Mesenchymal stem cell (in vitro differentiated cells and primary cell): ENCODE results near the gene MRPL1.
"Not testable (repeated sequence)": the region's sequence is repeated elsewhere in the genome, so short reads cannot be mapped to it uniquely, and the experiment has no call there.

Experiments used
- DNase-seq: peaks from one replicate; pipeline ENCODE4 v3.0.0-alpha.2; 2013
- H2AFZ ChIP-seq: one replicate; pipeline ENCODE4 v1.6.1; 2013; ENCODE audit warnings: low read depth, mild to moderate bottlenecking, control low read depth, inconsistent platforms, low read length, moderate library complexity
- H2AK5ac ChIP-seq: 2 replicates; pipeline ENCODE4 v1.6.1; 2013; ENCODE audit warnings: low read length, moderate library complexity, mild to moderate bottlenecking, inconsistent platforms; ENCODE audit not compliant: severe bottlenecking
- H2BK120ac ChIP-seq: one replicate; pipeline ENCODE4 v1.6.1; 2013; ENCODE audit warnings: low read depth, mild to moderate bottlenecking, inconsistent platforms, low read length, moderate library complexity
- H2BK12ac ChIP-seq, 2 experiments: one replicate each; pipeline ENCODE4 v1.6.1; 2013; ENCODE audit warnings: inconsistent platforms in 2 of 2, low read length in 2 of 2, mild to moderate bottlenecking in 2 of 2, moderate library complexity in 2 of 2, control low read depth in 1 of 2
- H2BK15ac ChIP-seq: one replicate; pipeline ENCODE4 v1.6.1; 2013; ENCODE audit warnings: mild to moderate bottlenecking, low read depth, inconsistent platforms; ENCODE audit not compliant: poor library complexity, severe bottlenecking
- H2BK5ac ChIP-seq: 2 replicates; pipeline ENCODE4 v1.6.1; 2013; ENCODE audit warnings: low read depth, mild to moderate bottlenecking, low read length, control low read depth, inconsistent platforms; ENCODE audit not compliant: poor library complexity, severe bottlenecking
- H3K14ac ChIP-seq, 2 experiments: one replicate each; pipeline ENCODE4 v1.6.1; 2013; ENCODE audit warnings: inconsistent platforms in 2 of 2, low read length in 2 of 2, control low read depth in 1 of 2, mild to moderate bottlenecking in 1 of 2, moderate library complexity in 1 of 2
- H3K18ac ChIP-seq, 2 experiments: one replicate each; pipeline ENCODE4 v1.6.1; 2013; ENCODE audit warnings: inconsistent platforms in 2 of 2, low read length in 2 of 2, control low read depth in 1 of 2, low read depth in 1 of 2, mild to moderate bottlenecking in 1 of 2
- H3K23ac ChIP-seq, 2 experiments: one replicate each; pipeline ENCODE4 v1.6.1; 2013; ENCODE audit warnings: inconsistent platforms in 2 of 2, low read length in 2 of 2, mild to moderate bottlenecking in 2 of 2, moderate library complexity in 2 of 2, control low read depth in 1 of 2
- H3K27ac ChIP-seq: 2 replicates; pipeline ENCODE4 v1.5.1; 2013; ENCODE audit warnings: mild to moderate bottlenecking, moderate library complexity, low read length, control low read depth, inconsistent platforms; ENCODE audit not compliant: poor library complexity, severe bottlenecking
- H3K27me3 ChIP-seq, 2 experiments: 2 replicates each; pipeline versions ENCODE4 v1.6.1 to v1.7.0; 2013; ENCODE audit warnings: low read length in 2 of 2, mild to moderate bottlenecking in 2 of 2, moderate library complexity in 2 of 2, control low read depth in 1 of 2, inconsistent platforms in 1 of 2; ENCODE audit not compliant: control insufficient read depth in 1 of 2, insufficient read depth in 1 of 2
- H3K36me3 ChIP-seq, 2 experiments: 2 replicates each; pipeline versions ENCODE4 v1.6.1 to v1.7.0; 2013; ENCODE audit warnings: low read length in 2 of 2, control low read depth in 1 of 2, inconsistent platforms in 1 of 2, low read depth in 1 of 2, mild to moderate bottlenecking in 1 of 2; ENCODE audit not compliant: insufficient read depth in 2 of 2, control insufficient read depth in 1 of 2
- H3K4ac ChIP-seq, 2 experiments: one replicate each; pipeline ENCODE4 v1.6.1; 2013; ENCODE audit warnings: inconsistent platforms in 2 of 2, low read length in 2 of 2, mild to moderate bottlenecking in 2 of 2, moderate library complexity in 2 of 2, control low read depth in 1 of 2, low read depth in 1 of 2
- H3K4me1 ChIP-seq: 2 replicates; pipeline ENCODE4 v1.6.1; 2013; ENCODE audit warnings: low read depth, low read length, control low read depth; ENCODE audit not compliant: control insufficient read depth, insufficient read depth
- H3K4me2 ChIP-seq: 2 replicates; pipeline ENCODE4 v1.6.1; 2013; ENCODE audit warnings: low read length, mild to moderate bottlenecking, inconsistent platforms; ENCODE audit not compliant: poor library complexity, severe bottlenecking
- H3K4me3 ChIP-seq, 2 experiments: 2 replicates each; pipeline versions ENCODE4 v1.5.1 to v1.7.0; 2013; ENCODE audit warnings: low read length in 2 of 2, mild to moderate bottlenecking in 2 of 2, control low read depth in 1 of 2, low read depth in 1 of 2; ENCODE audit not compliant: insufficient read depth in 1 of 2
- H3K79me1 ChIP-seq: replicated peaks from 2 replicates; pipeline ENCODE4 v1.6.1; 2013; ENCODE audit warnings: mild to moderate bottlenecking, control low read depth, low read length, inconsistent platforms; ENCODE audit not compliant: poor library complexity, severe bottlenecking
- H3K9ac ChIP-seq: 2 replicates; pipeline ENCODE4 v1.7.0; 2013; ENCODE audit warnings: mild to moderate bottlenecking, low read length, moderate library complexity
- H3K9me3 ChIP-seq: 2 replicates; pipeline ENCODE4 v1.7.0; 2013; ENCODE audit warnings: mild to moderate bottlenecking, low read length; ENCODE audit not compliant: control insufficient read depth
- H4K8ac ChIP-seq: one replicate; pipeline ENCODE4 v1.6.1; 2013; ENCODE audit warnings: inconsistent platforms, mild to moderate bottlenecking, low read length, moderate library complexity
- H4K91ac ChIP-seq: one replicate; pipeline ENCODE4 v1.6.1; 2013; ENCODE audit warnings: mild to moderate bottlenecking, low read length, inconsistent platforms
- WGBS: methylation state at CpG from one replicate; pipeline ENCODE4 v1.1.7; 2013; ENCODE audit warnings: mixed read lengths; 5-methylcytosine and 5-hydroxymethylcytosine counted together

MRPL1 gene

GRCh38 chr4:77945929-77946328, 83.3 kb downstream of the MRPL1 start:
- H3K4me3 ChIP-seq, H2BK12ac ChIP-seq, H3K27me3 ChIP-seq, H3K23ac ChIP-seq, H3K14ac ChIP-seq, H2AK5ac ChIP-seq, H2BK5ac ChIP-seq, H3K9ac ChIP-seq, H2AFZ ChIP-seq, H3K27ac ChIP-seq, H4K8ac ChIP-seq, DNase-seq, H3K4me2 ChIP-seq, H3K9me3 ChIP-seq, H2BK15ac ChIP-seq, H2BK120ac ChIP-seq, H3K18ac ChIP-seq, H3K4ac ChIP-seq, H4K91ac ChIP-seq, H3K4me1 ChIP-seq: not testable (repeated sequence)
- 95% methylated on average over 10 of the region's 10 CpGs for WGBS
- Histone ChIP-seq H3K36me3 (peaks cover 0 to 20% of the 10 kb centered on the region in 2 experiments), H3K79me1 (peaks cover 10% of the 10 kb centered on the region)

GRCh38 chr4:77950203-77950602, 87.6 kb downstream of the MRPL1 start:
- H3K9ac ChIP-seq: no peak overlapping the region
- H3K4me1 ChIP-seq: no peaks in the 10 kb centered on the region
- H3K4me2 ChIP-seq: no peak overlapping the region
- H2BK15ac ChIP-seq: no peak overlapping the region
- H3K36me3 ChIP-seq: peaks cover 2 to 39% of the 10 kb centered on the region in 2 experiments
- H2BK5ac ChIP-seq: no peak overlapping the region
- no peak overlapping the region for H3K27ac ChIP-seq
- no peak overlapping the region for H3K18ac ChIP-seq
- no peak overlapping the region for H2AK5ac ChIP-seq
- no peak overlapping the region for H3K14ac ChIP-seq
- no peak overlapping the region for H3K4ac ChIP-seq
- H3K79me1 ChIP-seq: no peaks in the 10 kb centered on the region
- H3K9me3 ChIP-seq: peaks cover 7% of the 10 kb centered on the region
- no peak overlapping the region for H3K4me3 ChIP-seq
- no peak for DNase-seq
- H2AFZ ChIP-seq: no peak overlapping the region
- no peak overlapping the region for H3K23ac ChIP-seq
- no peaks in the 10 kb centered on the region for H3K27me3 ChIP-seq
- H4K91ac ChIP-seq: no peak overlapping the region
- WGBS: 100% methylated on average over 1 of the region's 1 CpG
- H4K8ac ChIP-seq: no peak overlapping the region
- H2BK12ac ChIP-seq: no peak overlapping the region
- H2BK120ac ChIP-seq: no peak overlapping the region

GRCh38 chr4:77952457-77952856, 89.8 kb downstream of the MRPL1 start:
- H3K27me3 ChIP-seq: no peaks in the 10 kb centered on the region
- no peak overlapping the region for H2BK15ac ChIP-seq
- H2AFZ ChIP-seq: no peak overlapping the region
- H3K4ac ChIP-seq: no peak overlapping the region
- H3K9me3 ChIP-seq: no peaks in the 10 kb centered on the region
- H3K4me2 ChIP-seq: no peak overlapping the region
- no peak overlapping the region for H3K4me3 ChIP-seq
- DNase-seq: no peak
- H2AK5ac ChIP-seq: no peak overlapping the region
- no peaks in the 10 kb centered on the region for H3K79me1 ChIP-seq
- H2BK12ac ChIP-seq: no peak overlapping the region
- H3K9ac ChIP-seq: no peak overlapping the region
- peaks cover 2 to 36% of the 10 kb centered on the region in 2 experiments for H3K36me3 ChIP-seq
- no peak overlapping the region for H4K91ac ChIP-seq
- H2BK5ac ChIP-seq: no peak overlapping the region
- 74% methylated on average over 5 of the region's 5 CpGs for WGBS
- no peak overlapping the region for H3K23ac ChIP-seq
- H3K14ac ChIP-seq: no peak overlapping the region
- H3K27ac ChIP-seq: no peak overlapping the region
- no peaks in the 10 kb centered on the region for H3K4me1 ChIP-seq
- H3K18ac ChIP-seq: no peak overlapping the region
- no peak overlapping the region for H2BK120ac ChIP-seq
- H4K8ac ChIP-seq: no peak overlapping the region

- Histone ChIP-seq H3K9ac (no peak overlapping the region), H3K36me3 (peaks cover 2 to 36% of the 10 kb centered on the region in 2 experiments)
Observed at GRCh38 chr4:77954690-77955089, 92.1 kb downstream of the MRPL1 start.

More at GRCh38 chr4:77954690-77955089, 92.1 kb downstream of the MRPL1 start:
- H3K27ac ChIP-seq: no peak overlapping the region
- no peak overlapping the region for H2BK15ac ChIP-seq
- no peak overlapping the region for H2AK5ac ChIP-seq
- H3K4me3 ChIP-seq: no peak overlapping the region
- DNase-seq: no peak
- H3K9me3 ChIP-seq: no peaks in the 10 kb centered on the region
- H3K4ac ChIP-seq: no peak overlapping the region
- no peak overlapping the region for H2BK12ac ChIP-seq
- H3K79me1 ChIP-seq: no peaks in the 10 kb centered on the region
- H4K91ac ChIP-seq: no peak overlapping the region
- 93% methylated on average over 3 of the region's 3 CpGs for WGBS
- H3K14ac ChIP-seq: no peak overlapping the region
- no peak overlapping the region for H2BK5ac ChIP-seq
- no peak overlapping the region for H4K8ac ChIP-seq
- no peaks in the 10 kb centered on the region for H3K4me1 ChIP-seq
- H3K18ac ChIP-seq: no peak overlapping the region
- no peak overlapping the region for H3K23ac ChIP-seq
- H3K4me2 ChIP-seq: no peak overlapping the region
- H2BK120ac ChIP-seq: no peak overlapping the region
- no peak overlapping the region for H2AFZ ChIP-seq
- H3K27me3 ChIP-seq: no peaks in the 10 kb centered on the region
